Chondrocyte (in vitro differentiated cells): ENCODE results near the gene XRCC3. TPM values are rescaled to one million over a fixed set of nuclear protein-coding genes. Genes with fewer than 3 reads are reported as not detected.

ENCODE experiments used
- DNase-seq: peaks from one replicate; pipeline ENCODE4 v3.0.0; 2021; ENCODE audit warnings: mixed read lengths, low spot score
- H3K27ac Mint-ChIP-seq: one replicate; pipeline ENCODE4 v1.8.0; 2021; ENCODE audit warnings: mild to moderate bottlenecking, moderate library complexity, mixed read lengths; ENCODE audit not compliant: unreplicated experiment
- H3K27me3 Mint-ChIP-seq: 2 replicates; pipeline ENCODE4 v1.8.0; 2021; ENCODE audit warnings: low read depth, mixed read lengths
- H3K36me3 Mint-ChIP-seq: 2 replicates; pipeline ENCODE4 v1.8.0; 2021; ENCODE audit warnings: low read depth, mixed read lengths
- H3K4me1 Mint-ChIP-seq: 2 replicates; pipeline ENCODE4 v1.8.0; 2021; ENCODE audit warnings: low read depth, mild to moderate bottlenecking, mixed read lengths
- H3K4me3 Mint-ChIP-seq: one replicate; pipeline ENCODE4 v1.8.0; 2021; ENCODE audit warnings: mild to moderate bottlenecking, moderate library complexity, mixed read lengths; ENCODE audit not compliant: unreplicated experiment
- H3K9me3 Mint-ChIP-seq: 2 replicates; pipeline ENCODE4 v1.8.0; 2021; ENCODE audit warnings: low read depth, mixed read lengths
- total RNA-seq: library from RNA; stranded (reverse); gene quantifications from 3 replicates; pipeline ENCODE4 v1.2.1, GENCODE V29; 2021
- TF ChIP-seq, protein P1 (sequence below): fragments of 200-600 bp; sonication (generic); IDR thresholded peaks from 2 replicates; pipeline ENCODE4 v1.5.0; 2021; ENCODE audit warnings: antibody characterized with exemption, mild to moderate bottlenecking, moderate library complexity

The XRCC3 gene
- total RNA-seq, 1 donor from 2014 or later = 3.4 TPM

GRCh38 chr14:103709814-103710213 lies 5.4 kb downstream of the XRCC3 start:
- H3K4me1 Mint-ChIP-seq = peaks cover 19% of the 10 kb centered on the region
- TF ChIP-seq, protein P1, sequence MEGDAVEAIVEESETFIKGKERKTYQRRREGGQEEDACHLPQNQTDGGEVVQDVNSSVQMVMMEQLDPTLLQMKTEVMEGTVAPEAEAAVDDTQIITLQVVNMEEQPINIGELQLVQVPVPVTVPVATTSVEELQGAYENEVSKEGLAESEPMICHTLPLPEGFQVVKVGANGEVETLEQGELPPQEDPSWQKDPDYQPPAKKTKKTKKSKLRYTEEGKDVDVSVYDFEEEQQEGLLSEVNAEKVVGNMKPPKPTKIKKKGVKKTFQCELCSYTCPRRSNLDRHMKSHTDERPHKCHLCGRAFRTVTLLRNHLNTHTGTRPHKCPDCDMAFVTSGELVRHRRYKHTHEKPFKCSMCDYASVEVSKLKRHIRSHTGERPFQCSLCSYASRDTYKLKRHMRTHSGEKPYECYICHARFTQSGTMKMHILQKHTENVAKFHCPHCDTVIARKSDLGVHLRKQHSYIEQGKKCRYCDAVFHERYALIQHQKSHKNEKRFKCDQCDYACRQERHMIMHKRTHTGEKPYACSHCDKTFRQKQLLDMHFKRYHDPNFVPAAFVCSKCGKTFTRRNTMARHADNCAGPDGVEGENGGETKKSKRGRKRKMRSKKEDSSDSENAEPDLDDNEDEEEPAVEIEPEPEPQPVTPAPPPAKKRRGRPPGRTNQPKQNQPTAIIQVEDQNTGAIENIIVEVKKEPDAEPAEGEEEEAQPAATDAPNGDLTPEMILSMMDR = no peak
- no peak for DNase-seq
- no peaks in the 10 kb centered on the region for H3K9me3 Mint-ChIP-seq
- H3K4me3 Mint-ChIP-seq = no peak overlapping the region
- peaks cover 4% of the 10 kb centered on the region for H3K36me3 Mint-ChIP-seq
- peak overlapping the region; percentile 12 for H3K27ac Mint-ChIP-seq
- H3K27me3 Mint-ChIP-seq = no peaks in the 10 kb centered on the region

DNA sequence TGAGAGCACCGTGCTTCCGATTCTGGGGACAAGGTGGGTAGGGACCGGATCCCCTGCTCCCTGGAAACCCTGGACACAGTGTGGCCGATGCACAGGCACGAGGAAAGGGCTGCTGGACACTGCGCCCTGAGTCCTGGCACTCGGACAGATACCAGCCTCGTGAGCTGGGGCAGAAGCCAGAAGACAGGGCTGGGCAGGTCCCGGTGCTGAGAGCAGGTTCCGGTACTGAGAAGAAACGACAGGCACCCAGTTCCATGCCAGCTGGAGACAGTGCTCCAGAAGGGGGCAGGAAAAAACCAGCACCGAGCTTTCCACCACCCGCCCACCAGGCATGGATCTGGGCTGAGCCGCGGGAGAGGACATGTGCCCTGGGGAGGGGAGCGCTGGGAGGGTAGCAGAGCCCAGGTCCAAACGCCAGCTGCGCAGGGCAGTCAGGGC lies 6.5 kb downstream of the XRCC3 start:
- Mint-ChIP-seq H3K4me3 (no peak overlapping the region), H3K36me3 (peaks cover 7% of the 10 kb centered on the region), H3K27ac (no peak overlapping the region), H3K27me3 (no peaks in the 10 kb centered on the region), H3K4me1 (peaks cover 9% of the 10 kb centered on the region), H3K9me3 (no peaks in the 10 kb centered on the region)
- TF ChIP-seq, protein P1 = no peak
- DNase-seq = no peak

DNA sequence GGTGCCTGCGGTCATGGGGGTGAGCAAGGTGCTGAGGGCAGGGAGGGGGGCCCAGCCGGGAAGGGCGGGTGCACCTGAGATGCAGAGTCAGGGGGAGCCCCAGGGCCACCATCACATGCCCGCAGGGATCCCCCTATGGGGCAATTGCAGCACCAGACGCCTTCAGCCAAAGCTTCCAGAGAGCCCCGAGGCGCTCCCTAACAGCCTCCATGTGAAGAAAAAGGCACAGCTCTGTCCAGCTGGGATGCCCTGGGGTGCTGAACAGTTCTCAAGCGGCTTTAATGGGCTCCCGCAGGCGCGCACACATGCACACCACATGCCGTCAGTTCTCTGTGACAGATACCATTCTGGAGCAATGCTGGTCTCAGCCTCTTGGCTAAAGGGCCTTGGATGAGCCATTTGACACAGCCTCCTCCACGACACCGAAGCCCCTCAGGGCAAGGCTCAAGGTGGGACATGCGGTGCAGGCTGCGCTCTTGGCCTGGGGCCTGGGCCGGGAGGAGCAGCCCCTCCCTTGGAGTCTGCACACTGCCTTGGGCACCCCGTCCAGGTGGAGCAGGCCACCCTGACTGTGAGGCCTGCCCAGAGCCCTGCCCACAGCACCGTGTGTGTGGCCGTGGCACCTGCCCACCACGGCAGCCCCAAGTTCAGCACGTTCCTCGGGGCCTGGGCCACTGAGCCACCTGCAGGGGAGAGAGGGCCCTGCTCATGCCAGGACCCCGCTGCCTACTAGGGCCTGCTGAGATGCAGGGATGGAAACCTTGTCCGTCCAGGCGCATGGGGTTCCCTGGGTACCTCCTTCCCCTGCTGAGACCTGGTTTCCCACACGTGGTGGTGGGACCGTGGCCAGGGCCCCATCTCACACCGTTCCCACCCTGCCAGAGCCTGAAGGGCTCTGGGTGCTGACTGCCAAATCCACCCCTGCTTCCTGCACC lies 7.7 kb downstream of the XRCC3 start:
- no peak overlapping the region for H3K4me3 Mint-ChIP-seq
- peaks cover 14% of the 10 kb centered on the region for H3K36me3 Mint-ChIP-seq
- no peak for DNase-seq
- H3K9me3 Mint-ChIP-seq = no peaks in the 10 kb centered on the region
- H3K27ac Mint-ChIP-seq = no peak overlapping the region
- H3K27me3 Mint-ChIP-seq = no peaks in the 10 kb centered on the region
- H3K4me1 Mint-ChIP-seq = peaks cover 2% of the 10 kb centered on the region
- TF ChIP-seq, protein P1 = no peak

GRCh38 chr14:103706551-103707328 lies 8.5 kb downstream of the XRCC3 start:
- no peak for DNase-seq
- Mint-ChIP-seq H3K4me3 (no peak overlapping the region), H3K27me3 (no peaks in the 10 kb centered on the region), H3K4me1 (peaks cover 2% of the 10 kb centered on the region), H3K9me3 (no peaks in the 10 kb centered on the region), H3K27ac (no peak overlapping the region), H3K36me3 (peaks cover 19% of the 10 kb centered on the region)
- TF ChIP-seq, protein P1 = no peak
